Naive thymus-derived CD4-positive, alpha-beta T cell (primary cell): ENCODE results near the gene OR1F1. TPM values are rescaled to one million over a fixed set of nuclear protein-coding genes. Genes with fewer than 3 reads are reported as not detected.

ENCODE experiments used
- ATAC-seq: fragments of 150-1000 bp; cut with Tn5 transposase; 2 replicates; pipeline ENCODE4 v1.10.0; 2021; ENCODE audit warnings: mild to moderate bottlenecking, moderate library complexity
- CTCF ChIA-PET: fragments of 350-600 bp; sonication (Branson Sonifier 250); formaldehyde crosslinking; loops from one replicate; lab custom pipeline; 2021; ENCODE audit warnings: antibody characterized with exemption; lab: Charles Lee
- POLR2A ChIA-PET: fragments of 350-600 bp; sonication (Branson Sonifier 250); formaldehyde crosslinking; loops from one replicate; lab custom pipeline; 2021; ENCODE audit warnings: antibody characterized with exemption, inconsistent platforms; lab: Charles Lee
- DNase-seq, 9 donors: peaks; one replicate each; pipeline versions ENCODE4 v3.0.0 to v3.0.0-alpha.2; 2020 to 2022; ENCODE audit warnings: mixed read lengths in 1 of 9
- H3K27ac ChIP-seq: one replicate; pipeline ENCODE4 v1.7.0; 2013; ENCODE audit warnings: mild to moderate bottlenecking, low read depth, low read length, moderate library complexity
- H3K27me3 ChIP-seq, 2 donors: one replicate each; pipeline ENCODE4 v1.7.0; 2013; ENCODE audit warnings: low read length in 2 of 2, mild to moderate bottlenecking in 2 of 2, moderate library complexity in 2 of 2; ENCODE audit not compliant: control insufficient read depth in 2 of 2, insufficient read depth in 2 of 2
- H3K36me3 ChIP-seq, 3 experiments: 1 replicate in 2 of 3; 2 replicates in 1 of 3; pipeline ENCODE4 v1.7.0; 2013; ENCODE audit warnings: low read length in 3 of 3, mild to moderate bottlenecking in 3 of 3, moderate library complexity in 1 of 3; ENCODE audit not compliant: insufficient read depth in 3 of 3, control insufficient read depth in 2 of 3
- H3K4me1 ChIP-seq, 2 donors: one replicate each; pipeline ENCODE4 v1.7.0; 2013; ENCODE audit warnings: low read length in 2 of 2, mild to moderate bottlenecking in 2 of 2, moderate library complexity in 1 of 2; ENCODE audit not compliant: control insufficient read depth in 2 of 2, insufficient read depth in 2 of 2
- H3K4me3 ChIP-seq: 2 replicates; pipeline ENCODE4 v1.7.0; 2013; ENCODE audit warnings: mild to moderate bottlenecking, low read length
- H3K9me3 ChIP-seq, 3 experiments: 1 replicate in 2 of 3; 2 replicates in 1 of 3; pipeline ENCODE4 v1.7.0; 2013; ENCODE audit warnings: low read length in 3 of 3; ENCODE audit not compliant: control insufficient read depth in 2 of 3
- H3K27ac Mint-ChIP-seq, 9 donors: one replicate each; pipeline ENCODE4 v1.8.0; 2020 to 2022; ENCODE audit warnings: mixed read lengths in 9 of 9, mild to moderate bottlenecking in 8 of 9, moderate library complexity in 5 of 9, inconsistent platforms in 2 of 9
- H3K27me3 Mint-ChIP-seq, 5 donors: one replicate each; pipeline ENCODE4 v1.8.0; 2021 to 2022; ENCODE audit warnings: mixed read lengths in 5 of 5, mild to moderate bottlenecking in 1 of 5
- H3K36me3 Mint-ChIP-seq, 5 donors: one replicate each; pipeline ENCODE4 v1.8.0; 2020 to 2022; ENCODE audit warnings: mixed read lengths in 5 of 5, mild to moderate bottlenecking in 3 of 5, inconsistent platforms in 1 of 5
- H3K4me1 Mint-ChIP-seq, 7 donors: one replicate each; pipeline ENCODE4 v1.8.0; 2020 to 2022; ENCODE audit warnings: mixed read lengths in 7 of 7, mild to moderate bottlenecking in 3 of 7, inconsistent platforms in 1 of 7
- H3K4me3 Mint-ChIP-seq, 10 donors: one replicate each; pipeline ENCODE4 v1.8.0; 2020 to 2022; ENCODE audit warnings: mild to moderate bottlenecking in 10 of 10, mixed read lengths in 10 of 10, moderate library complexity in 6 of 10, inconsistent platforms in 2 of 10
- H3K9me3 Mint-ChIP-seq, 11 donors: one replicate each; pipeline ENCODE4 v1.8.0; 2020 to 2022; ENCODE audit warnings: mixed read lengths in 11 of 11, mild to moderate bottlenecking in 4 of 11, inconsistent platforms in 1 of 11, moderate library complexity in 1 of 11
- intact Hi-C, 2 donors: fragments of 100-400 bp; cut with micrococcal nuclease; formaldehyde crosslinking; loops; one replicate each; pipeline ENCODE4 v1.15.1; 2023
- polyA plus RNA-seq, 2 donors: library from polyadenylated mRNA; unstranded; fragments of 300-500 nt; fragmentation: Illumina TruSeq; gene quantifications; one replicate each; pipeline ENCODE4 v1.2.3, GENCODE V29; 2021
- total RNA-seq, 6 experiments: library from RNA in 5 of 6; stranded (reverse) in 5 of 6; gene quantifications; 1 replicate in 5 of 6; 2 replicates in 1 of 6; pipeline ENCODE4 v1.2.3 and lab custom pipeline; 2021 to 2026

OR1F1 gene
- total and polyA plus RNA-seq, 7 experiments from 2014 or later = 0.35 to 0.41 (median 0.38) TPM; not detected in 4

DNA sequence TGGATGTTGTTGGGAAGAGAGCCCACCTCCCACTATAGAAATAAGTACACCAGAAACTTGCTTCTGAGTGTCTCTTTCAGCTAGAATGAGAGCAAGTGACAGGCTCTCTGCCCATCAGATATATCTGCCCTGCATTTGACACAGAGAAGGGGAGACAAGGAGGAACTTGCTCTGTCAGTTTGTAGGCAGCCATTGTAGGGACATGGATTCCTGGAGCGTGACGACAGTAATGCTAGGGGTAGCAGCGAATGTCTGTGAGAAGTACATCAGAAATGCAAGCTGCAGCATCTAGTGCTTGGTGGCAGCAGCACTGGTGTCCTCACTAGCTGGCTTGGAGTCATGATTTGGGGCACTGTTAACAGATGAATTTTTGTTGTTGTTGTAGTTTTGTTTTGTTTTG is 24.0 kb downstream of the OR1F1 start:
- DNase-seq (no peak), ATAC-seq (no peak)
- Histone ChIP-seq H3K27me3 (no peaks in the 10 kb centered on the region), H3K4me3 (no peak overlapping the region), H3K36me3 (no peaks in the 10 kb centered on the region), H3K9me3 (peaks cover 0 to 6% (median 0%) of the 10 kb centered on the region in 3 experiments), H3K4me1 (peaks cover 24 to 29% of the 10 kb centered on the region in 2 donors), H3K27ac (no peak overlapping the region)
- peaks cover 10 to 52% (median 14%) of the 10 kb centered on the region in 5 donors for H3K36me3 Mint-ChIP-seq
- ChIA-PET POLR2A (interaction anchor here (0.6 to 1.3 kb wide), 2 partner anchors 13 to 14 kb away, joined by 3 read pairs; no protein-coding TSS in a partner anchor), CTCF (interaction anchor here (1.0 kb wide), 1 partner anchor 9 kb away, joined by 3 read pairs; no protein-coding TSS in a partner anchor)
- H3K27me3 Mint-ChIP-seq = no peaks in the 10 kb centered on the region
- H3K4me3 Mint-ChIP-seq = peak overlapping the region in 2 of 10 donors; percentile 14 to 29
- H3K9me3 Mint-ChIP-seq = peaks cover 10 to 52% (median 37%) of the 10 kb centered on the region in 11 donors
- peak overlapping the region; percentile 14 to 82 (median 72) for H3K27ac Mint-ChIP-seq
- H3K4me1 Mint-ChIP-seq = peaks cover 29 to 45% (median 38%) of the 10 kb centered on the region in 7 donors
- intact Hi-C loops = no loop called here

DNA sequence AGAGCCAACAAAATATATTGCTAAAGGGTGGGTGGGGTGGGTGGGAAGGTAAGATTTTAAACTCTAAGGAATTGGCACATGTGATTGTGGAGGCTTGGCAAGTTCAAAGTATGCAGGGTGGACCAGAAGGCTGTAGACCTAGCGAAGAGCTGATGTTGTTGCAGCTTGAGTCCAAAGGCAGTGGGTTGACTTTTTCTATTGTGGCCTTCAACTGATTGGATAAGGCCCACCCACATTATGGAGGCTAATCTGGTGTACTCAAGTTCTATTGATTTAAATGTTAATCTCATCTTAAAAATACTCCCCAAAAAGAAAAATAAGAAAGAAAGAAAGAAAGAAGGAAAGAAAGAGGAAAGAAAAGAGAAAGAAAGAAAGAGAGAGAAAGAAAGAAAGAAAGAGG is 24.6 kb downstream of the OR1F1 start:
- Histone ChIP-seq H3K27me3 (no peaks in the 10 kb centered on the region), H3K4me1 (peaks cover 24 to 30% of the 10 kb centered on the region in 2 donors), H3K27ac (no peak overlapping the region), H3K36me3 (no peaks in the 10 kb centered on the region), H3K4me3 (no peak overlapping the region), H3K9me3 (peaks cover 0 to 8% (median 0%) of the 10 kb centered on the region in 3 experiments)
- ChIA-PET POLR2A (interaction anchor here (0.8 to 1.3 kb wide), 2 partner anchors 14 to 22 kb away, joined by 3 read pairs; no protein-coding TSS in a partner anchor), CTCF (no interaction called here)
- Mint-ChIP-seq H3K27ac (peak overlapping the region in 8 of 9 donors; percentile 73 to 95 (median 77)), H3K27me3 (no peaks in the 10 kb centered on the region), H3K9me3 (peaks cover 10 to 54% (median 37%) of the 10 kb centered on the region in 11 donors), H3K36me3 (peaks cover 9 to 51% (median 14%) of the 10 kb centered on the region in 5 donors), H3K4me1 (peaks cover 29 to 48% (median 39%) of the 10 kb centered on the region in 7 donors), H3K4me3 (peak overlapping the region in 3 of 10 donors; percentile 14 to 45 (median 41))
- DNase-seq (no peak), ATAC-seq (no peak)
- intact Hi-C loops = no loop called here

DNA sequence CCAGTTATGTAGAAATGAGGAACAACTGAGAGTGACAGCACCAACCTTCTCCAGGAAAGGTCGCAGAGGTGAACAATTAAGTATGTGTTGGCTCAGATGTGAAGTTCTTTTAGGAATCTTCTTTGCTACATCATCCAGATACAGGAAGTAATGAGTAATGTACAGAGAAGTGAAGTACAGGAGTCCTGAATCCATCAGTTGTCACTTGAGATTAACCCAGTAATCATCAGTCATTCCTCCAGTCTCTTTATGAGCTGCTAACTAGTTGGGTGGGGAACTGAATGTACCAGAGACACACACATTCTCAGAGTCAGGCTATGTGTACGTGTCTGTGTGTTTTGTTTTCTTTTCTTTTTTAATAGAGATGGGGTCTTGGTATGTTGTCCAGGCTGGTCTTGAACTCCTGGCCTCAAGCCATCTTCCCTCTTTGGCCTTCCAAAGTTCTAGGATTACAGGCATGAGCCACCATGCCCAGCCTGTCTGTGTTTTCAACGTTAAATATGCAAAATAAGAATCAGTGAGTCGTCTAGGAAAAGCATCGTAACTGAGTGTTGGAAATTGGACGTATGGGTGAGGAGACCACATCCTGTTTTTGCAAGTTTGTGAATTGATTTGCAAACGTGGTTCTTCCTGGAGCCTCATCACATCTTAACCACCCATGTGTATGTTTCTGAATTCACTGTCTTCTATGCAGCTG is 27.0 kb downstream of the OR1F1 start:
- H3K9me3 ChIP-seq = peaks cover 0 to 13% (median 0%) of the 10 kb centered on the region in 3 experiments
- H3K27ac ChIP-seq = peak overlapping the region; percentile 75
- Mint-ChIP-seq H3K4me3 (peak overlapping the region; percentile 69 to 88 (median 76)), H3K27me3 (no peaks in the 10 kb centered on the region), H3K27ac (peak overlapping the region; percentile 96 to 100 (median 99)), H3K4me1 (peaks cover 30 to 51% (median 39%) of the 10 kb centered on the region in 7 donors), H3K9me3 (peaks cover 10 to 71% (median 42%) of the 10 kb centered on the region in 11 donors), H3K36me3 (peaks cover 8 to 52% (median 14%) of the 10 kb centered on the region in 5 donors)
- ChIA-PET POLR2A (interaction anchor here (0.6 to 3.1 kb wide), 19 partner anchors 8 to 286 kb away, joined by 3 to 35 read pairs (median 4); partner anchors contain the start of genes CLUAP1 and ZNF200), CTCF (interaction anchor here (0.7 to 1.1 kb wide), 3 partner anchors 11 to 122 kb away, joined by 3 to 5 read pairs (median 5); no protein-coding TSS in a partner anchor)
- ATAC-seq (peak; percentile 95), DNase-seq (peak in 7 of 9 donors; percentile 75 to 91 (median 87))
- H3K4me3 ChIP-seq = peak overlapping the region; percentile 38
- H3K36me3 ChIP-seq = no peaks in the 10 kb centered on the region
- intact Hi-C loops = loop anchor here (1.0 to 5.0 kb wide), 9 partner anchors 8 to 186 kb away; partner anchors contain the start of genes OR1F1 (in 1 of the 2), ZNF174 (in 1 of the 2), ZNF200 (in 1 of the 2) and ZNF263 (in 1 of the 2)
- peaks cover 24 to 30% of the 10 kb centered on the region in 2 donors for H3K4me1 ChIP-seq
- H3K27me3 ChIP-seq = no peaks in the 10 kb centered on the region

DNA sequence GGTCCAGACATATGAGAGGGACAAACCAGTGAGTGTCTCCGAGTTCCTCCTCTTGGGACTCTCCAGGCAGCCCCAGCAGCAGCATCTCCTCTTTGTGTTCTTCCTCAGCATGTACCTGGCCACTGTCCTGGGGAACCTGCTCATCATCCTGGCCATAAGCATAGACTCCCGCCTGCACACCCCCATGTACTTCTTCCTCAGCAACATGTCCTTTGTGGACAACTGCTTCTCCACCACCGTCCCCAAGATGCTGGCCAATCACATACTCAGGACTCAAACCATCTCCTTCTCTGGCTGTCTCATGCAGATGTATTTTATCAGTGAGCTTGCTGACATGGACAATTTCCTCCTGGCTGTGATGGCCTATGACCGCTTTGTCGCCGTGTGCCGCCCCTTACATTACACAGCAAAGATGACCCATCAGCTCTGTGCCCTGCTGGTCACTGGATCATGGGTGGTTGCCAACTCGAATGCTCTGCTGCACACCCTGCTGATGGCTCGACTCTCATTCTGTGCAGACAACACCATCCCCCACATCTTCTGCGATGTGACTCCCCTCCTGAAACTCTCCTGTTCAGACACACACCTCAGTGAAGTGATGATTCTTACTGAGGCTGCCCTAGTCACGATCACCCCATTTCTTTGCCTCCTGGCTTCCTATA is 27.7 kb downstream of the OR1F1 start:
- peaks cover 30 to 51% (median 39%) of the 10 kb centered on the region in 7 donors for H3K4me1 Mint-ChIP-seq
- peaks cover 24 to 30% of the 10 kb centered on the region in 2 donors for H3K4me1 ChIP-seq
- H3K4me3 ChIP-seq = peak overlapping the region; percentile 38
- no peaks in the 10 kb centered on the region for H3K36me3 ChIP-seq
- peaks cover 0 to 16% (median 1%) of the 10 kb centered on the region in 3 experiments for H3K9me3 ChIP-seq
- H3K27me3 ChIP-seq = no peaks in the 10 kb centered on the region
- H3K36me3 Mint-ChIP-seq = peaks cover 8 to 52% (median 14%) of the 10 kb centered on the region in 5 donors
- CTCF ChIA-PET = interaction anchor here (0.7 to 1.1 kb wide), 3 partner anchors 10 to 122 kb away, joined by 3 to 5 read pairs (median 5); no protein-coding TSS in a partner anchor
- ATAC-seq (no peak), DNase-seq (peak in 5 of 9 donors; percentile 8 to 47 (median 27))
- POLR2A ChIA-PET = interaction anchor here (0.6 to 3.1 kb wide), 22 partner anchors 8 to 285 kb away, joined by 3 to 35 read pairs (median 4); partner anchors contain the start of genes CLUAP1, OR1F1 and ZNF200
- intact Hi-C loops = loop anchor here (1.0 to 5.0 kb wide), 9 partner anchors 8 to 186 kb away; partner anchors contain the start of genes OR1F1 (in 1 of the 2), ZNF174 (in 1 of the 2), ZNF200 (in 1 of the 2) and ZNF263 (in 1 of the 2)
- peak overlapping the region; percentile 96 to 100 (median 99) for H3K27ac Mint-ChIP-seq
- peak overlapping the region; percentile 69 to 88 (median 76) for H3K4me3 Mint-ChIP-seq
- H3K9me3 Mint-ChIP-seq = peaks cover 10 to 74% (median 42%) of the 10 kb centered on the region in 11 donors
- no peaks in the 10 kb centered on the region for H3K27me3 Mint-ChIP-seq
- H3K27ac ChIP-seq = peak overlapping the region; percentile 75

DNA sequence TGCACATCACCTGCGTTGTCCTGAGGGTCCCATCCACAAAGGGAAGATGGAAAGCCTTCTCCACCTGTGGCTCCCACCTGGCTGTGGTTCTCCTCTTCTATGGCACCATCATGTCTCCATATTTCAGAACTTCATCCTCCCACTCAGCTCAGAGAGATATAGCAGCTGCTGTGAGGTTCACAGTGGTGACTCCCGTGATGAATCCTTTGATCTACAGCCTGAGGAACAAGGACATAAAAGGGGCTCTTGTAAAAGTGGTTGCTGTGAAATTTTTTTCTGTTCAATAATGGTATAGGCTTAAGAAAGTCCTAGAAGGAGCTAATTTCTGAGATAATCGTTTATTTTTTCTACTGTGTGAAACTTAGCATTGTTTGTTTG is 28.2 kb downstream of the OR1F1 start:
- Histone ChIP-seq H3K4me3 (peak overlapping the region; percentile 38), H3K36me3 (no peaks in the 10 kb centered on the region), H3K9me3 (peaks cover 0 to 21% (median 6%) of the 10 kb centered on the region in 3 experiments), H3K27ac (peak overlapping the region; percentile 75), H3K27me3 (no peaks in the 10 kb centered on the region), H3K4me1 (peaks cover 24 to 30% of the 10 kb centered on the region in 2 donors)
- H3K27me3 Mint-ChIP-seq = no peaks in the 10 kb centered on the region
- ATAC-seq (no peak), DNase-seq (peak in 7 of 9 donors; percentile 38 to 61 (median 49))
- peak overlapping the region; percentile 69 to 88 (median 76) for H3K4me3 Mint-ChIP-seq
- H3K27ac Mint-ChIP-seq = peak overlapping the region; percentile 96 to 100 (median 99)
- CTCF ChIA-PET = interaction anchor here (0.6 kb wide), 1 partner anchor 406 kb away, joined by 4 read pairs; no protein-coding TSS in a partner anchor
- POLR2A ChIA-PET = interaction anchor here (0.7 to 3.1 kb wide), 14 partner anchors 9 to 66 kb away, joined by 3 to 35 read pairs (median 6); partner anchors contain the start of genes OR1F1 and ZNF200
- peaks cover 8 to 55% (median 14%) of the 10 kb centered on the region in 5 donors for H3K36me3 Mint-ChIP-seq
- peaks cover 30 to 51% (median 39%) of the 10 kb centered on the region in 7 donors for H3K4me1 Mint-ChIP-seq
- peaks cover 10 to 79% (median 45%) of the 10 kb centered on the region in 11 donors for H3K9me3 Mint-ChIP-seq
- intact Hi-C loops = loop anchor here in 1 of 2 donors (5.0 kb wide), 3 partner anchors 34 to 66 kb away; partner anchors contain the start of gene ZNF263
